Aorta (tissue), 5 donors: ENCODE measurements around the gene ZBTB44. TPM values are rescaled to one million over a fixed set of nuclear protein-coding genes. Genes with fewer than 3 reads are reported as not detected.
"Not testable (repeated sequence)": the region's sequence is repeated elsewhere in the genome, so short reads cannot be mapped to it uniquely, and the experiment has no call there.

ENCODE experiments used
- ATAC-seq: fragments of 200-7000 bp; cut with Tn5 transposase; one replicate; pipeline ENCODE4 v1.9.1; 2022; ENCODE audit warnings: moderate library complexity; ENCODE audit not compliant: low FRiP score
- DNase-seq, 2 donors: peaks; one replicate each; pipeline ENCODE4 v3.0.0-alpha.2; 2020
- H3K27ac ChIP-seq, 2 donors: one replicate each; pipeline ENCODE4 v1.5.1; 2013; ENCODE audit warnings: low read length in 2 of 2, mild to moderate bottlenecking in 2 of 2, moderate library complexity in 2 of 2, control low read depth in 1 of 2, inconsistent platforms in 1 of 2, low read depth in 1 of 2
- H3K27me3 ChIP-seq, 2 donors: one replicate each; pipeline ENCODE4 v1.6.1; 2013; ENCODE audit warnings: control low read depth in 1 of 2, low read length in 1 of 2, mild to moderate bottlenecking in 1 of 2, moderate library complexity in 1 of 2; ENCODE audit not compliant: insufficient read depth in 2 of 2, control insufficient read depth in 1 of 2
- H3K36me3 ChIP-seq, 2 donors: one replicate each; pipeline ENCODE4 v1.6.1; 2013; ENCODE audit warnings: control low read depth in 1 of 2, low read length in 1 of 2, mild to moderate bottlenecking in 1 of 2; ENCODE audit not compliant: insufficient read depth in 2 of 2, control insufficient read depth in 1 of 2
- H3K4me1 ChIP-seq, 2 donors: one replicate each; pipeline ENCODE4 v1.6.1; 2013; ENCODE audit warnings: low read length in 2 of 2, control low read depth in 1 of 2, mild to moderate bottlenecking in 1 of 2, moderate library complexity in 1 of 2; ENCODE audit not compliant: insufficient read depth in 2 of 2, control insufficient read depth in 1 of 2
- H3K4me3 ChIP-seq, 2 donors: one replicate each; pipeline ENCODE4 v1.5.1; 2013; ENCODE audit warnings: low read length in 2 of 2, control low read depth in 1 of 2, mild to moderate bottlenecking in 1 of 2
- H3K9me3 ChIP-seq: one replicate; pipeline ENCODE4 v1.6.1; 2013; ENCODE audit warnings: mild to moderate bottlenecking, low read length; ENCODE audit not compliant: control insufficient read depth
- WGBS, 2 donors: extraction: QIAGEN DNeasy Blood & Tissue Kit; methylation state at CpG; one replicate each; pipeline ENCODE4 v1.1.7; 2013; 5-methylcytosine and 5-hydroxymethylcytosine counted together
- intact Hi-C, 2 donors: fragments of 100-400 bp; cut with DNase I; formaldehyde crosslinking; loops; one replicate each; pipeline versions ENCODE4 v1.14.2 to v1.15.0; 2022
- polyA plus RNA-seq, 2 donors: library from polyadenylated mRNA; stranded (reverse); fragments of 200-250 nt; gene quantifications; one replicate each; pipeline ENCODE4 v1.2.3, GENCODE V29; 2013
- total RNA-seq, 2 donors: library from RNA; stranded (reverse); fragmentation: NEBNext Ultra II Directional; extraction: Animal tissue kit (Norgen Biotek cat#: 25700); gene quantifications; one replicate each; pipeline ENCODE4 v1.2.1, GENCODE V29; 2021
- donor health status: healthy with polysubstance abuse.
- donor health status: Bipolar disorder and iron deficiency.
- donor health status: DM: no; HTN: no; CAD: no.
- donor health status: DM: no; HTN: no; CAD: no.
- donor health status: DM: yes; HTN: yes; CAD: no.

Gene ZBTB44
- total and polyA plus RNA-seq, 4 donors: 8.3 to 50.2 (median 23.2) TPM

DNA sequence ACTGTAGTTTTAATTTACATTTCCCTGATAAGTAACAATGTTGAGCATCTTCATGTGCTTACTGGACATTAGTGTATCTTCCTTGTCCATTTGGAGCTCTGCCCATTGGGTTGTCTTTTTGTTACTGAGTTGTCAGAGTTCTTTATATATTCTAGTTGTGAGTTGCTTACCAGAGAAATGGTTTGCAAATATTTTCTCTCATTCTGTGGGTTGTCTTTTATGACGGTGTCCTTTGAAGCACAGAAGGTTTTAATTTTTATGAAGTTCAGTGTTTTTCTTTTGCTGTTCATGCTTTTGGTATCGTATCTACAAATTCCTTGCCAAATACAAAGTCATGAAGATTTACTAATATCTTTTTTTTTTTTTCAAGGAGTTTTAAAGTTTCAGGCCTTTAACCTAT lies 42.4 kb downstream of the ZBTB44 start:
- Histone ChIP-seq H3K27me3 (no peaks in the 10 kb centered on the region), H3K36me3 (no peaks in the 10 kb centered on the region), H3K4me1 (no peaks in the 10 kb centered on the region), H3K4me3 (no peak overlapping the region), H3K27ac (no peak overlapping the region), H3K9me3 (no peaks in the 10 kb centered on the region)
- 46 to 64% methylated on average over 2 of the region's 2 CpGs for WGBS, 2 donors
- DNase-seq (no peak), ATAC-seq (no peak)
- intact Hi-C loops: no loop called here

DNA sequence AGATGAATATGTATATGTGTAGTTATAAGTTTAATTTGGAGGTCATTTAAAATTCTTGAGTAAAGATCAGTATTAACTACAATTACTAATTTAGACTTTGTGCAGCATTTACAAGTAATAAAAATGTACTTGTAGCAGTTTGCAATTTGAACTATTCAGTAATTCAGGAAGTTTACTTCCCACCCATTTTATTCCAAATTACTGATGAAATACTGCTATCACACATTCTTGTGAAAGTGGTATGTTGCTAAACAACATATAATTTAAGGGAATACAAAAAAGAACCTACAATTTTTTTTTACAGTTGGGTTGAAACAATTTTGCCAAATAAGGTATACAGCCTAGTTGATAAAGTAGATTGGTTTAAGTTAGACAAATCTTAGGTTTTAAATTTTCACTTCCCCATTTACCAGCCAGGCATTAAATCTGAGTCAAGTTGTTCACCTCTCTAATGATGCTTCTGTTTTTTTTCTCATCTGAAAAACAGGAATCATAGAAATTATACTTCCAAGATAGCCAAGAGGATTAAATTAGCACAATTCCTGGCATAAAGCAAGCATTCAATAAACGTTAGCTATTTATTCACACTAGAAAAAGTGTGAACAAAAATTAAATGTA lies 45.3 kb downstream of the ZBTB44 start:
- ATAC-seq: no peak
- Histone ChIP-seq H3K36me3 (peaks cover 0 to 2% of the 10 kb centered on the region in 2 donors), H3K9me3 (no peaks in the 10 kb centered on the region), H3K27me3 (no peaks in the 10 kb centered on the region), H3K4me1 (no peaks in the 10 kb centered on the region), H3K27ac (no peak overlapping the region), H3K4me3 (no peak overlapping the region)
- WGBS, 2 donors: 0 to 13% methylated on average over 1 of the region's 1 CpG
- intact Hi-C loops: no loop called here
- DNase-seq: no peak

DNA sequence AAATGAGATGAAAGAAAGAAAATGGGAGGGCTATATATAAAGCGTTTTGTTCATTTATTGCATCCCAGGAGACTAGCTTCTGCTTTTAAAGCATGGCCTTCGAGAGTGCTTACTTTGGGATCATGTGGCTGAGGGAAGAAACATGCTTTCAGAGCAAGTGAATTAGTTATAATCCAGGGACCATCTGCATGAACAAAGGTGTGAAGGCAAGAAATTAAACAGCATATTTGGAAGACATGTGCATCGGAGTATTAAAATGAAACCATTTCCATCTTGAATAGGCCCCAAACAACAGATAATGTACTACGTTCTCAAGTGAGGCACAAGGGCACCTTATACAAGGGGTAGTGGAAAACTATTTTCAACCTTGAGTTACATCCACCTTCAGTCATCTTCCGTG lies 51.4 kb downstream of the ZBTB44 start:
- ATAC-seq (no peak), DNase-seq (no peak)
- Histone ChIP-seq H3K4me3 (no peak overlapping the region), H3K36me3 (peaks cover 6 to 10% of the 10 kb centered on the region in 2 donors), H3K27ac (no peak overlapping the region), H3K9me3 (no peaks in the 10 kb centered on the region), H3K4me1 (peaks cover 0 to 3% of the 10 kb centered on the region in 2 donors), H3K27me3 (no peaks in the 10 kb centered on the region)
- WGBS, 2 donors: 81 to 83% methylated on average over 5 of the region's 5 CpGs
- intact Hi-C loops: no loop called here

DNA sequence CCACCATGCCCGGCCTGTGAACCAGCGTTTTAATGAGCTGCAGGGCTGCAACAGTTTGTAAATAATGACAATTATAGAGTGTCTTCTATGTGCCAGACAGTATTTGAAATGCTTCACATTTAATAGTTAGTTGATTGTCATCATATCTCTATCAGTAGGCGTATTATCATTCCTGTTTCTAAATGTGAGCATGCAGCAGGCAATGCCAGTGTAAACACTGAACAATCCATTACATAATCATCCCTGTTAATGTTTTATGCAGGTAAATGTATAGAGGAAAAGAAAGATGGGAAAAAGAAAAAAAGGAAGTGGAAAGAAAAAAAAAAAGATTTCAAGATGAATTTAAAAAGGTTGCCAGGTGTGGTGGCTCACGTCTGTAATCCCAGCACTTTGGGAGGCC lies 52.3 kb downstream of the ZBTB44 start:
- Histone ChIP-seq H3K27me3 (no peaks in the 10 kb centered on the region), H3K27ac (no peak overlapping the region), H3K36me3 (peaks cover 6 to 10% of the 10 kb centered on the region in 2 donors), H3K9me3 (no peaks in the 10 kb centered on the region), H3K4me3 (no peak overlapping the region), H3K4me1 (peaks cover 0 to 3% of the 10 kb centered on the region in 2 donors)
- no peak for ATAC-seq
- 68 to 71% methylated on average over 4 of the region's 4 CpGs for WGBS, 2 donors
- DNase-seq: no peak
- intact Hi-C loops: no loop called here

DNA sequence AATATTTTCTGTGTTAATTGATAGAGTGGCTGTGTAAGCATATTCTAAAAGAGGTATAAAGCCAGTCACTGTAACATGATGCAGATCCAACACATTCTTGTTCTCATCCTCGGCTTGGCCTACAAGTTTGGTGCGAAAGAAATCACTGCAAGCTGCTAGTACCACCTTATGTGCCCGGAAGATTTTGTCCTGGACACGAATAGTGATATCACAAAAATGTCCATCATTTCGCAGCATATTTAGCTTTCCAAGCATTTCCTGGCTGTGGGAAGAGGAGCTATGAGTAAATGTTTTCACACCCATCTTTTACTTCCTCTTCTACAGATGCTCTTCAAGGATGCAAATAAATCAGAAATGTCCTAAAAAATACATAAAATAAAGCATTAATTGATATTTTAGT lies 53.1 kb downstream of the ZBTB44 start:
- WGBS, 2 donors: 72 to 76% methylated on average over 5 of the region's 5 CpGs
- no peak for ATAC-seq
- Histone ChIP-seq H3K4me3 (no peak overlapping the region), H3K36me3 (peaks cover 4 to 10% of the 10 kb centered on the region in 2 donors), H3K27me3 (no peaks in the 10 kb centered on the region), H3K27ac (no peak overlapping the region), H3K4me1 (peaks cover 0 to 3% of the 10 kb centered on the region in 2 donors), H3K9me3 (no peaks in the 10 kb centered on the region)
- intact Hi-C loops: no loop called here
- DNase-seq: no peak

DNA sequence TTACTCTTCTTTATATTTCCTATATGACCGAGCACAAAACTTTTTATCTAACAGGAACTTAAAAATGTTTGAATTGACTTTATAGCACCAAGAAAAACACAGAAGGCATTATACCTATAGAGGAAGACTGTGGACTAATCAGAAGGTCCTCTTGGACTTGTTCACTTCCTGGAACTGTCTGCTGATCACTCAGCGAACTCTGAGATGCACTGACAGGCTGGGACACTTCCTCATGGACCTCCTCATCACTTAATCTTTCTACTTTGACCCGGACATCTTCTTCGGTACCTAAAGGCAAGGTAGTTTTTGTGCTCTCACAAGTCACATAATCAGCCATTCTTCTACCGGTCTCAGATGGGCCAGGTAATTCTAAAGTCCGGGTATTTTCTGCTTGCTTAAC lies 54.0 kb downstream of the ZBTB44 start:
- DNase-seq (no peak), ATAC-seq (no peak)
- Histone ChIP-seq H3K4me1 (peaks cover 0 to 3% of the 10 kb centered on the region in 2 donors), H3K27me3 (no peaks in the 10 kb centered on the region), H3K9me3 (no peaks in the 10 kb centered on the region), H3K36me3 (peaks cover 4 to 10% of the 10 kb centered on the region in 2 donors), H3K27ac (no peak overlapping the region), H3K4me3 (no peak overlapping the region)
- intact Hi-C loops: no loop called here
- 92% methylated on average over 6 of the region's 6 CpGs for WGBS, 2 donors

DNA sequence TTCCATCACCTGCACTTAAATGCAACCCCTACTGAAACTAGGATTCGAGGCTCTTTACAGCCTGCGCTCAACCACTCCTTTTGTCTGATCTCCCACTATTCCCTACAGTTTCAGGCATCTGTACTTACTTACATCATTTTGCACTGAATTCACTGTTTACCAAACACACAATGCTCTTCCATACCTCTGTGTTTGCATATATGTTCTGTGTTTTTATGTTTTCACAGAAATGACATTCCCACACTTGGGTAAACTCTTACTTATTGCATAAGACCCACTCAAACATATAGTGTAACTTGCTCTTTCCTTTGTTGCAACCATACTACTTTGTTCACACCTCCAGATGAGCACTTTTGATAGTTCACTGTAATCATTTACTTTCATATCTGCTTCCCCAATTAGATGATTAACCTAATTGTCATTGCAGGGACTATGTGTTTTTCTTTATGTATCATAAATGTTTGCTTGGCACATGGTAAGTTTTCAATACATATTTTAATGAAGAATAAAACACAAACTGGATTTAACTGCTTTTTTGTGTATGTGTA lies 54.6 kb downstream of the ZBTB44 start:
- Histone ChIP-seq H3K27me3 (no peaks in the 10 kb centered on the region), H3K4me1 (peaks cover 0 to 3% of the 10 kb centered on the region in 2 donors), H3K4me3 (no peak overlapping the region), H3K9me3 (no peaks in the 10 kb centered on the region), H3K36me3 (peaks cover 4 to 10% of the 10 kb centered on the region in 2 donors), H3K27ac (no peak overlapping the region)
- WGBS, 2 donors: 93 to 97% methylated on average over 2 of the region's 2 CpGs
- DNase-seq (no peak), ATAC-seq (no peak)
- intact Hi-C loops: no loop called here

DNA sequence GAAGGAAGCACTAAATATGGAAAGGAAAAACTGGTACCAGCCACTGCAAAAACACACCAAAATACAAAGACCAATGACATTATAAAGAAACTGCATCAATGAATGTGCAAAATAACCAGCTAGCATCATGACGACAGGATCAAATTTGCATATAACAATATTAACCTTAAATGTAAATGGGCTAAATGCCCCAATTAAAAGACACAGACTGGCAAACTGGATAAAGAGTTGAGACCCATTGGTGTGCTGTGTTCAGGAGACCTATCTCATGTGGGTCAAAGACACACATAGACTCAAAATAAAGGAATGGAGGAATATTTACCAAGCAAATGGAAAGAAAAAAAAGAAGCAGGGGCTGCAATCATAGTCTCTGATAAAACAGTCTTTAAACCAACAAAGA lies 63.0 kb downstream of the ZBTB44 start:
- intact Hi-C loops, H3K36me3 ChIP-seq, DNase-seq, H3K27me3 ChIP-seq, H3K4me1 ChIP-seq, H3K9me3 ChIP-seq, ATAC-seq, H3K27ac ChIP-seq, H3K4me3 ChIP-seq: not testable (repeated sequence)
- 89 to 92% methylated on average over 1 of the region's 1 CpG for WGBS, 2 donors

DNA sequence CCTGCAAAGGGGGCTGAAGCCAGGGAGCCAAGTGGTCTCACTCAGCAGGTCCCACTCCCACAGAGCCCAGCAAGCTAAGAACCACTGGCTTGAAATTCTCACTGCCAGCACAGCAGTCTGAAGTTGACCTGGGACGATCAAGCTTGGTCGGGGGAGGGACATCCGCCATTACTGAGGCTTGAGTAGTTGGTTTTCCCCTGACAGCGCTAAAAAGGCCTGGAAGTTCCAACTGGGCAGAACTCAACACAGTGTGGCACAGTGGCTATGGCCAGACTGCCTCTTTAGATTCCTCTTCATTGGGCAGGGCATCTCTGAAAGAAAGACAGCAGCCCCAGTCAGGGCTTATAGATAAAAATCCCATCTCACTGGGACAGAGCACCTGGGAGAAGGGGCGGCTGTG lies 64.8 kb downstream of the ZBTB44 start:
- H3K9me3 ChIP-seq, H3K4me3 ChIP-seq, DNase-seq, H3K4me1 ChIP-seq, ATAC-seq, H3K27ac ChIP-seq, H3K36me3 ChIP-seq, H3K27me3 ChIP-seq: not testable (repeated sequence)
- WGBS, 2 donors: 88% methylated on average over 5 of the region's 5 CpGs
- intact Hi-C loops: loop anchor here in 1 of 2 donors (10.0 kb wide), 1 partner anchor 65 kb away; the partner anchor contains the start of gene ZBTB44
